MM.1S (cell line): ENCODE results near the gene IL10.

Experiments
- DNase-seq: peaks from one replicate; pipeline ENCODE4 v3.0.0-alpha.2; 2015
- H2AFZ ChIP-seq: fragments of 300-600 bp; sonication (generic); 2 replicates; pipeline ENCODE4 v1.6.0; 2016; ENCODE audit warnings: antibody characterized with exemption, low read length
- H3F3A ChIP-seq: fragments of 300-600 bp; sonication (generic); 2 replicates; pipeline ENCODE4 v1.6.1; 2016; ENCODE audit warnings: mild to moderate bottlenecking, antibody characterized with exemption, low read length, moderate library complexity, mixed read lengths; ENCODE audit not compliant: insufficient read depth
- H3K27ac ChIP-seq: fragments of 300-600 bp; sonication (generic); 2 replicates; pipeline ENCODE4 v1.5.1; 2016; ENCODE audit warnings: mild to moderate bottlenecking, low read length
- H3K27me3 ChIP-seq: fragments of 300-600 bp; sonication (generic); replicated peaks from 2 replicates; pipeline ENCODE4 v1.6.0; 2016; ENCODE audit warnings: low read length; ENCODE audit not compliant: insufficient read depth
- H3K36me3 ChIP-seq: fragments of 300-600 bp; sonication (generic); replicated peaks from 2 replicates; pipeline ENCODE4 v1.6.1; 2016; ENCODE audit warnings: mild to moderate bottlenecking, low read length, mixed read lengths; ENCODE audit not compliant: insufficient read depth
- H3K4me1 ChIP-seq: fragments of 300-600 bp; sonication (generic); 2 replicates; pipeline ENCODE4 v1.6.1; 2016; ENCODE audit warnings: low read length, mixed read lengths
- H3K4me2 ChIP-seq: fragments of 300-600 bp; sonication (generic); 2 replicates; pipeline ENCODE4 v1.6.0; 2016; ENCODE audit warnings: low read depth, low read length
- H3K4me3 ChIP-seq: fragments of 300-600 bp; sonication (generic); 2 replicates; pipeline ENCODE4 v1.5.1; 2016; ENCODE audit warnings: low read length, mixed read lengths
- H3K79me2 ChIP-seq: fragments of 300-600 bp; sonication (generic); 2 replicates; pipeline ENCODE4 v1.6.1; 2016; ENCODE audit warnings: mixed run types, low read length, mixed read lengths
- H3K9ac ChIP-seq: fragments of 300-600 bp; sonication (generic); 2 replicates; pipeline ENCODE4 v1.6.1; 2016; ENCODE audit warnings: low read length, mixed read lengths
- H3K9me2 ChIP-seq: fragments of 300-600 bp; sonication (generic); replicated peaks from 2 replicates; pipeline ENCODE4 v1.6.1; 2016; ENCODE audit warnings: mild to moderate bottlenecking, low read length, mixed read lengths; ENCODE audit not compliant: insufficient read depth
- H3K9me3 ChIP-seq: fragments of 300-600 bp; sonication (generic); replicated peaks from 2 replicates; pipeline ENCODE4 v1.6.1; 2016; ENCODE audit warnings: mild to moderate bottlenecking, low read length, mixed read lengths; ENCODE audit not compliant: insufficient read depth
- H4K20me1 ChIP-seq: fragments of 300-600 bp; sonication (generic); 2 replicates; pipeline ENCODE4 v1.6.1; 2016; ENCODE audit warnings: mild to moderate bottlenecking, low read length, moderate library complexity, mixed read lengths; ENCODE audit not compliant: insufficient read depth
- CTCF ChIP-seq: fragments of 300-600 bp; sonication (generic); IDR thresholded peaks from 2 replicates; pipeline ENCODE4 v1.5.1; 2016; ENCODE audit warnings: antibody characterized with exemption, low read length, mixed read lengths
- EZH2 ChIP-seq: fragments of 300-600 bp; sonication (generic); optimal IDR thresholded peaks from 2 replicates; pipeline ENCODE3; 2017; ENCODE audit warnings: low read depth, mild to moderate bottlenecking, antibody characterized with exemption, low read length, mixed read lengths
- EZH2phosphoT487 ChIP-seq: fragments of 300-600 bp; sonication (generic); IDR thresholded peaks from 2 replicates; pipeline ENCODE4 v1.6.1; 2018; ENCODE audit warnings: antibody characterized with exemption, low read length

Gene IL10

GRCh38 chr1:206744683-206745082, 27.6 kb downstream of the IL10 start:
- Histone ChIP-seq H4K20me1 (no peaks in the 10 kb centered on the region), H3K36me3 (no peaks in the 10 kb centered on the region), H3K4me2 (no peak overlapping the region), H2AFZ (no peak overlapping the region), H3K79me2 (no peaks in the 10 kb centered on the region), H3K27ac (no peak overlapping the region), H3F3A (peaks cover 8% of the 10 kb centered on the region), H3K9me3 (no peaks in the 10 kb centered on the region), H3K27me3 (no peaks in the 10 kb centered on the region), H3K4me1 (peaks cover 18% of the 10 kb centered on the region), H3K9ac (no peak overlapping the region), H3K4me3 (no peak overlapping the region), H3K9me2 (no peaks in the 10 kb centered on the region)
- no peak for TF ChIP-seq EZH2
- no peak for TF ChIP-seq EZH2phosphoT487
- no peak for TF ChIP-seq CTCF
- no peak for DNase-seq

DNA sequence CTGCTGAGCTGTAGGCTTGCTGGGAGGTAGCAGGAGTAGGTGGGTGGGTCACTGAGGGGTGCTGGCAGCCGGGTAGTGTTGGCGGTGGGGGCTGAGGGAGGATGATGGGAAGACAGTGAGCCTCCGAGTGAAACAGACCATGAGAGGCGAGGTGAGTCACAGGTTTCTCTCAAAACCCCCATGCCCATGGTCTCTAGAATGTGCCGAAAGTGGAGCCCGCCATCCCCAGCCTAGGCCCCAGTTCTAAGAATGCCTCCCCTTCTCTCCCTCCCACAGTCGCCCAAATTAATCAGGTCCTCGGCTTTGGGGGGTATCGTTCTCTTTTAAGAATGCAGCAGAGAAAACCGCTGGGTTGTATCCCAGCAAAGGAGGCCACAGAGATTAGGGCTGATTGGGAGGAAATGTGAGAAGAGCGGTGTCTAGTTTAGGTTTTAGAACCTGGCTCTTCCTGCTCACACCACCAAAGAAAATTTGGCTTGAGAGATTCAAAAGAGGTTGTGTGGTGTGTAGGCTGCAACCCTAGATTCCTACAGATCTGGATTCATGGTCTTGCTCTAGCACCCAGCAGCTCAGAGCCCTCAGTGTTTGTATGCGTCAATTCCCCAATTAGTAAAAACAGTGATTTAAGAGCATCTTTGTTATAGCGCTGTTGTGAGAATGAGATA, 29.4 kb downstream of the IL10 start:
- Histone ChIP-seq H3K27ac (no peak overlapping the region), H3K9me2 (no peaks in the 10 kb centered on the region), H3K4me2 (no peak overlapping the region), H3K79me2 (no peaks in the 10 kb centered on the region), H3K36me3 (no peaks in the 10 kb centered on the region), H4K20me1 (no peaks in the 10 kb centered on the region), H3K4me1 (peaks cover 35% of the 10 kb centered on the region), H3K27me3 (no peaks in the 10 kb centered on the region), H3K9me3 (no peaks in the 10 kb centered on the region), H2AFZ (no peak overlapping the region), H3K9ac (no peak overlapping the region), H3F3A (peaks cover 26% of the 10 kb centered on the region), H3K4me3 (no peak overlapping the region)
- no peak for DNase-seq
- TF ChIP-seq EZH2 (no peak), EZH2phosphoT487 (no peak), CTCF (no peak)

DNA sequence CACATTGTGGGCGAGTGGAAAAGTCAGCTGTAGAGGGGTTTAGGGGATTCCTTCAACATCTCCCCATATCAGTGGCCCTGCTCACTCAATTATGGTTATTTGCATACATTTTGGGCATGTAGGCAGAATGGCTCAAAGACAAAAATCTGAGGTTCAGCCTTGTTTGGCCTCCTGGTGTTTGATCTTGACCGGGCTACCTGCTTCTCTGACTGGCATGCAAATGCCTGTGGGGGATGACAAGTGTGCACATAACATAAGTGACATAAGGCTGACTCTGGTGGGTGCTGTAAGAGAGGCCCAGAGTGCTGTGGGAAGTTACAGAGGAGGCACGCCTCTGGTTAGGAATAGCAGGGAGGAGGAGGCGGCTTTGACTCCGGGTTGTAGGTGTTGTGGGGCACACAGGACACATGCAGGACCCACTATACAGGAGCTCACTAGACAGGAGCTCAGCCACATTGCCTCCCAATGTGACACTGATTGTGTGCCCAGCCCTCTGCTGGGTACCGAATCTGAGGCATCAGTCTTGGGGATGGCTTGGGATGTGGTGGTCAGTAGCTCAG, 31.1 kb downstream of the IL10 start:
- Histone ChIP-seq H3K9ac (no peak overlapping the region), H3K4me1 (peaks cover 41% of the 10 kb centered on the region), H4K20me1 (no peaks in the 10 kb centered on the region), H3F3A (peaks cover 28% of the 10 kb centered on the region), H3K27me3 (no peaks in the 10 kb centered on the region), H3K79me2 (no peaks in the 10 kb centered on the region), H3K36me3 (no peaks in the 10 kb centered on the region), H3K4me2 (0 out of 2 replicates have a peak overlapping the region, but pooled peaks have one; percentile 79), H2AFZ (no peak overlapping the region), H3K27ac (no peak overlapping the region), H3K9me2 (no peaks in the 10 kb centered on the region), H3K9me3 (no peaks in the 10 kb centered on the region), H3K4me3 (no peak overlapping the region)
- no peak for DNase-seq
- no peak for TF ChIP-seq EZH2
- no peak for TF ChIP-seq EZH2phosphoT487
- TF ChIP-seq CTCF, result no peak
